Inflammatory macrophage treated with lipopolysaccharide for 1 hour (primary cell): ENCODE data around the gene WNT11.

Experiments
- DNase-seq, 2 donors: peaks; one replicate each; pipeline ENCODE4 v3.0.0-alpha.2; 2020 to 2022

The WNT11 gene

DNA sequence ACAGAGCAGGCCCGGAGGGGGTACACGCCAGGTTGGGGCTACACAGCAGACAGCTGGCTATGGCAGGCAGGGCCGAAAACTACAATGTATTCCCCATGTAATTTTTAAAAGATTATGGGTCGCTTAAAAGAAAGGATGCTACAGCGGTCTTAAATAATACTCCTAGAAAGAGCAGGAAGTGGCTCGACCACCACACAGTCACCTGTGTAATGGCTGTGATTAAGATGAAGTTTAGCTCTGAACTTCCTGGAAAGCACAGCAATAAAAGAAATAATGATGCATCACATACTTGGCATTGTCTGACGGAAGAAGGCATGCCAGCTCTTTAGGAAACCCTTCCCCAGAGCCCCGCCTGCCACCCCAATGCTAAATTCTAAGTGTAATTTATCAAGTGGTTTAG is 32.6 kb downstream of the WNT11 start:
- no peak for DNase-seq

- DNase-seq = no peak
Observed at GRCh38 chr11:76172583-76172982, 33.7 kb downstream of the WNT11 start.

DNA sequence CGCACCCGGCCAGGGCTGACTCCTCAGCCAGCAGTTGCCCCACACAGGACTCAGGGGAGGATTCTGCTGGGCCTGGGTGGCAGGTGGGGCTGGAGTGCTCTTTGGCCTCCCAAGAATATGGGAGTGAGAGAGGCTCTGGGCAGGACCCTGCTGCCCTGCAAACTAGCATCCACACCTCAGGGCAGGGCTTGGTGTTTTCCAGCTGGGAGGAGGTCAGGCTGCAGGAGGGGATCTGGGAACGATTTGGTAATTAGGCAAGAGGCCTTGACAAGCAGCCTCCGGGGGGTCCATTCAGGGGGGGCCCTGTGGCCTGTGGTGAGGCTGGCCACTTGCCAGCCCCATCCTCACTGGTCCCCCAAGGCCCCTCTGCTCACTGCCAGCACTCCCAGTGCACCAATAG is 35.8 kb downstream of the WNT11 start:
- DNase-seq = no peak

GRCh38 chr11:76169473-76169896 is 36.8 kb downstream of the WNT11 start:
- no peak for DNase-seq

DNA sequence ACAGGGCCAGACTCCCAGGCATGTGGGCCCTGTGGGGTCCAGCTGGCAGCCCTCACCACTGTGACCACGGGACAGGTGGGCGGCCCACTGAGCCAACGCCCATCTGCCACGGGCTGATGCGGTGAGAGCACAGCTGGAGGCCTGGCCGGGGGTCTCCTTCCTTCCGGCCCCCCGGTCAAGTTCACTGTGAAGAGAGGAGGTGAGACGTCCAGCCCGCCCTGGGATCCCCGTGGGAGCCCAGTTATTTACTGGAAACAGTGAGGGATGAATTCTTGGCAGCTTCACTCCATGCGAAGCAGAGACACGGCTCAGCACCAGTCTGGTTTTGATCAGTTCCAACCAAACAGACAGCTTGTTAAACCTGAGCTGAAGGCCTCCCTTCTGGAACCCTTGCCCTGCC is 38.7 kb downstream of the WNT11 start:
- no peak for DNase-seq

GRCh38 chr11:76166314-76166713 is 40.0 kb downstream of the WNT11 start:
- no peak for DNase-seq

- DNase-seq = no peak
Observed at GRCh38 chr11:76164861-76165751, 41.2 kb downstream of the WNT11 start.

DNA sequence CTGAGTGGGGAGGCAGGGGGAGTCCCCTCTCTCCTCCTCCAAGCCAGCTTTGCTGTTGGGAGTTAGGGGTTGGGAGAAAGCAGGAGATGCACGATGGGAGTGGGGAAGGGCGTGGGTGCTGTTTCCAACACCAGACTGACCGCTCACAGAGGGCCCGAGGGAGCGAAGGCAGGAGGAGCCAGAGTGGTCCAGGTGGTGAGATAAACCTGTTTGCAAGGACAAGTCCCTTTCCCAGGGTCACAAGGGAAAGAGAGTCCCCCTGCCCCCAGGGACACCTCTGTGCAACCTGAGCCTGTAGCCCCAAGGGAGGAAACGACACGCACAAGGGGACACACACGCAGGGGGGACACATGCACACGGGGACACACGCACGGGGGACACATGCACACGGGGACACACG is 42.2 kb downstream of the WNT11 start:
- no peak for DNase-seq

DNA sequence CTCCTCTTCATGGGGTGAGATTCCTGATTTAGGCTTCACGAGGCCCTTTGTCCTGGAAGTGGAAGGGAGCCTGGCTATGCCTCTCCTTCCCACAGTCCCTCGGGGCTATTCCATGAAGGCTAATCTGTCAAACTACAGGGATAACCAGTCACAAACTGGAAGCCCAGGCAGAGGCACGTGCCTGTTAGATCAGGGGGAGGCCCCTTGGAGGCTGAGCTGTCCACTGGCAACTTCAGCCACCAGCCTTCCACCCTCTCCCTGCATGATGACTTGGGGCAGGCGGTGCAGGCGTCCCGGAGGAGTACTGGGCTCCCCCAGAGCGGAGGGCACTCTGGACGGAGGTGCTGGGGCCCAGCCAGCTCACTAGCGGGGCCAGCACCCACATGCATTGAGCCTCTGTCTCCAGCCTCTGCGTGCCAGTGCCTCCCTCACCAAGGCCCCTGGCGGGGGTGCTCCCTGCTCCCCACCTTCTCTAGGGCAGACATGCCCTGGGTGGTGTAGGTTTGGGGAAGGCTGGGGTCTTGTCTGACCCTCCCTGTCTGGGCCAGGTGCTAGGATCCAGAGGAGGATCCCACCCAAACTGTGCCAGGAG is 42.9 kb downstream of the WNT11 start:
- DNase-seq = no peak

DNA sequence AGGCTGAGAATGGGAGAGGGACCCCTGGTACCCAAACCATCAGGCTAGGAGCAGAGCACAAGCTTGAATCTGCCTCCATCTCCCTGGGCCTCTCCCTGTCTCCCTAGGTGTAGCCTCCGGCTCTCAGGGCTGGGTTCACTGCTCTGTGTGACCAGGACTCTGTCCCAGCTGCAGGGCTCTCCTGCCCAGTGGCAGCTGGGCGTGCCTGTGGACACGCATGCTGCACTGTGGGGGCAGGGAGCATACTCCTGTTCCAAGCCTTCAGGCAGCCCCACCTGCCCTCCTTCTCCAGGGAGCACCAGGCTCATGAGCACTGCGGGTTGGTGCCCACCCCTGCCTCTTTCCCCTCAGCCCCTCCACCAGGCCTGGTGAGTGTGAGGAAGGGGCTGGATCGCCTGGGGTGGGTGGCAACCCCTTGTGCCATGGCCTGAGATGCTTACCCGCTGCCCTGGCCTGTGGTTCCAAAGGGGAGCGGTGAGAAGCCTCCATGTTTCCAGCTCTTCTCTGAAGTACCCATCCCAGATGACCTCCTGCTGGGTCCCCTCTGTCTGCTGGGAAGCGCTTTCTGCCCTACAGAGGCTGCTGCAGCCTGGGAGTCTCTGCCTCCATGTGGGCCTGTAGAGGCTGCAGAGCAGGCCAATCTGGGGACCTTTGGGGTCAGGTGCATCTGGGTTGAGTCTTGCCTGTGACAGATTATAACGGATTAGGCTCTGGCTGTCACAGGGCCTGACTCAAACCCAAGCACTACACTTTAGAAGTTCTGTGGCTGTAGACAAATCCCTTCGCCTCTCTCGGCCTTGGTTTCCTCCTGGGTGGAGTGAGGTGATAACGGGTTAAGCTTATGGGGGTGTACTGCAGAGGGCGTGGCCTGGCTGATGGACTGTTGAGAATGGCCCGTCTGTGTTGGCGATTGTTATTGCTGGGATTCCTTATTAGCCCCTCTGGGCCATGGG is 43.7 kb downstream of the WNT11 start:
- no peak for DNase-seq

DNA sequence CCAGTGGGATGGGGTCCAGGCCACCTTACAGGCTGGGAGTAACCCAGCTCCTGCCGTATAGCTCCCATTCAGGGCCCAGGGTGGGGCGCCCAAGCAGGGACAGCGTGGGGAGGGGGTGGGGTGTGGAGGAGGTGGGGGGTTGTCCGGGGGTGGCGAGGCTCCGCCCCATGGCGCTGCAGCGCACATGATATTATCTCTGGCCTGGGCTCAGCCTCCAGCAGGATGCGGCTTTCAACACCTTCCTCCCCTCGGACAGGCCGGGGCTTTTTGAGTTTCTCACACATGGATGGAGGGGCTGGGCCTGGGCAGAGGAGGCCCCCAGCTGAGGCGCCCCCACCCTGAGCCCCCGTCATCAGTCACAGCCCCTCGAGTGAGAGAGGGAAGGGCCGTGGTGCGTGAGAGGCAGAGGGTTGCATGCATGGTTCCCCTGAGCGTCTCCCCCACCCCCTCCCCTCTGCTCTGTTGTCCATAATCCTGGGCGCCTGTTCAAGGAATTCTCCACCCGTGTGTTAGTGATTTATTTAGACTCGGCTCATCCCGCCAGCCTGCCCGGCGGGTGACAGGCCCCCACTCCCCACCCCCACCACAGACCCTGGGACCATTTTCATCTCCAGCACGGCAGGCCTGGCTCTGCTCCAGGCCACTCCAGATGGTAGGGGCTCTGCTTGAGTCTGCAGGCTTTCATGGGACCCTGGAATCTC is 44.9 kb downstream of the WNT11 start:
- no peak for DNase-seq

GRCh38 chr11:76160856-76161255 is 45.4 kb downstream of the WNT11 start:
- no peak for DNase-seq

- no peak for DNase-seq
Observed at GRCh38 chr11:76159983-76160661, 46.2 kb downstream of the WNT11 start.

DNA sequence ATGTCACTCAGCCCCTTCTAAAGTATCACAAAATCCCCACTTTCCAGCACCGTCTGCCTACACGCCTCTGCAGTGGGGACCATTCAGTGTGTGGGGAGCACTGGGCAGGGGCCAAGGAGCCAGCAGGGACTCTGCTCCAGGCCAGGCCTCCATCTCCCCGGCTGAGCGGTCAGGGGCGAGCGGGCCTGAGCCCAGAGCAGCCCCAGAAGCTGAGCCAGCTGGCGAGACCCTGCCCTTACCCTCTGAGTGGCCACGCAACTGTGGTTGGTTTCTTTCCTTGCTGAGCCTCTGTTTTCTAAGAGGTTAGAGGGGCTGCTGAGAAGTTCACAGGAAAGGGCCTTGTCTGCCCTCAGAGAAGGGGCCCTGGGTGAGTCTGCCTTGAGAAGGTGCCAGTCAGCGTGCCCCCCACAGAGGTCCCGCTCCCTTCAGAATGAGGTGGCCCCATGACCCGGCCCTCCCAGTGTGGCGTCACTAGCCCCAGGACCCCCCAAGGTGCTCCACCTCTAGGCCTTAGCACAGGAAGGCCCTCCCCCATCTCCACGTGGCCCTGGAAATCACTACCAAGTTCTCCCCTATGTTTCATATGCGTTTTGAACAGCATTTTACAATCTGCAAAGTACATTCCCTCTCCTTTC is 46.9 kb downstream of the WNT11 start:
- DNase-seq = no peak

DNA sequence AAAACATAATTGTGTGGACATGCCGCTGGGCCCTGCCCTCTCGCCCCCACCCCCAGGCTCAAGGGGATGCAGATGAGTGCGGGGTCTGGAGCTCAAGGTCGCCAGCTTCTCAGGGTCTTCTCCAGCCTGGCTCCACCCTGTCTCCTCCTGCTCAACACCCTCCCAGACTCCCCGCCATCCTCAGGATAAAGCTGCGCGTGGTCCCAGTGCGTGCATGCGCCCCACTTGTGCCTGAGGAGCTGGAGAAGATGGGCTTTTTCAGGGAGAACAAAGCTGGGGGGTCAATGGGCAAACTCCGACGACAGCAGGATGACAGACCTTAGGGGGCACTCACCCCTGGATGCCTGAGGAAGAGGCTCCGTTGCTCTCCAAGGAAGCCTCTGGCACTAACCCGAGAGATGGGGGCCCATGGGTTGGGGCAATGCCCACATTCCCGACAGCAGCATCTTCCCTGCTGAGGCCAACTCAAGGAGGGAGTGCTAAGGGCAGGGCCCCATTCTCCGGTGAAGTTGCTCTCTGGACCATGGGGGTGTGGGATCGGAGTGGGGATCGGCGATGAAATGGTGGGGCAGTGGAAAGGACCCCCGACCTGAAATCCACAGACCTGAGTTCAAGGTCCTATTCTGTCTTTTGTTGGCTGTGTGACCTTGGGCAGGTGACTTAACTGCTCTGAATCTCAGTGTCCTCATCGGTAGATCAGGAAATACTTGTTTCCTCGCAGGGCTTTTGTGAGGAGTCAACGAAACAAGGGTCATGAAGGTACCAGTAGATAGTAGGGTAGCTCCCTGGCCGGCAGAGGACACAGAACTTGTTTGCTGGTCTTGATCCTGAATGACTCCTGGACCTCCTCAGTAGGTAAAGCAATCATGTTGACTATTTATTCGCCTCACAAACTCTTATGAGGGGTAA is 47.7 kb downstream of the WNT11 start:
- DNase-seq = no peak

- no peak for DNase-seq
Observed at GRCh38 chr11:76157891-76158290, 48.4 kb downstream of the WNT11 start.

DNA sequence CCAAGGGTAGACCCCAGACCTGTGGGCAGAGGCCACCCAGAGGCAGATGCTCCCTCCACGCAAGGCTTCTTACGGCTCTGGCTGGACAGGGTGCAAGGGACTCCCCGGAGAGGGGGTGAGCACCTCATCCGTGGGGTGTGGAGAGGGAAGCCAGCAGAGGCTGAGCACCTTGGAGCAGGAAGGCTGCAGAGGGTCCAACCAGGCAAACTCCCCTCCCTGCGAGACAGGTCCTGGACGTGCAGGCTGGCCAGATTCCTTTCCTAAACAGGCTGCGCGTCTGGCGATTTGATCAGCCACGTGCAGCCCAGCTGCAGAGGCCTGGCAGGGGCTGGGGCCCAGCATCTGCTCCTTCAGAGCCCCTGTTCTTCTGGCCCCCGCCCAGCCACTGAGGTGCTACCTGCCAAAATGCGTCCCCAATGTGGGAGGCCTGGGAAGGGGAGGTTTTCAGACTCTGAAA is 49.3 kb downstream of the WNT11 start:
- no peak for DNase-seq

- no peak for DNase-seq
Observed at GRCh38 chr11:76155500-76156227, 50.6 kb downstream of the WNT11 start.

DNA sequence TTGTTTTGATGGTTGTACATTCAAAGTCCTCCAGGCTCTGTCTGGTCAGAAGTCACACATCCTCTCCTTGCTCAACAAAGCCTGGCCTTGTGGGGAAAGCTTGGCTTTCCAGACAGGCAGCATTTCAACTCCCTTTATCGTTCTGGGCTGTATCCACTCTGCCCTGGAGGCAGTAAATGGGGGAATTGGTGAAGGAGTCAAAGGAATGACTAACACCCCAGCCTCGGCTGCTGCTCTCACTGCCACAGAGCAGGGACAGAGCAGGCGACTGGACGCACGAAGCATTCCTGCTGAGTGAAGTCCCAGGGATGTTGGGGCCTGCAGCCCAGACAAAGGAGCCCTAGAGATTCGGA is 52.8 kb downstream of the WNT11 start:
- no peak for DNase-seq
